AG04449 (cell line): ENCODE results near the gene RBM4B.

Experiments used
- CTCF ChIA-PET: fragments of 350-600 bp; formaldehyde crosslinking; extraction: SDS; loops from one replicate; lab custom pipeline; 2021; ENCODE audit warnings: antibody characterized with exemption; lab: Yijun Ruan, JAX
- POLR2A ChIA-PET: fragments of 400-600, 350-600 bp; formaldehyde crosslinking; extraction: SDS; loops from one replicate; lab custom pipeline; 2020; ENCODE audit warnings: antibody characterized with exemption, inconsistent platforms; lab: Yijun Ruan, JAX
- DNase-seq: peaks from one replicate; pipeline ENCODE4 v3.0.0-alpha.2; 2010; ENCODE audit warnings: low read depth, low spot score
- H3K4me3 ChIP-seq: 2 replicates; pipeline ENCODE4 v1.5.1; 2011; ENCODE audit warnings: low read depth, mild to moderate bottlenecking, control low read depth, low read length
- TF ChIP-seq, protein P1 (sequence below): IDR thresholded peaks from one replicate; pipeline ENCODE4 v1.5.1; 2011; ENCODE audit warnings: mild to moderate bottlenecking, moderate library complexity, low read length, control low read depth, inconsistent platforms; ENCODE audit not compliant: insufficient read depth; ENCODE audit errors: missing control alignments

The RBM4B gene

DNA sequence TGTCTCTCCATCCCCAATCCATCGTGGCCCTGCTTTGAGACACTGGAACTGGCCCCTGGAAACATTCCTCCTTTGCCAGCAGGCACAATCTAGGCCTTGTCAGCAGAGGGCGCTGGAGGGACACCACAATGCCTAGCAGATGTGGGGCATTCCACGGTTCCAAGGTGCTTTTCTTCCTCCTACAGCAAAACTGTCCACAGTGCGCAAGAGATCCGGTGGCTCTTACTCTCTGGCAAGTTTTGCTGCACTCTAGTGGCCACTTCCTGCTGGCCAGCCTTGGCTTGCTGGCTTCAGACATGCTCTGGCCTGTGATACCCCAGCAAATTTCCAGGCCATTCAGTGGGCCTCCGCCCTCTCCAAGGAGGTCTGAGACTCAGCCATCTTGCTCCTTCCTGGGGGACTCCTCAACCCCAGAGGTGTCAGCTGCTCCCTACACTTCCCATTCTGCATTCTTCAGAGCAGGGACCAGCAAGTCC is 17.1 kb upstream of the RBM4B start:
- TF ChIP-seq, protein P1, sequence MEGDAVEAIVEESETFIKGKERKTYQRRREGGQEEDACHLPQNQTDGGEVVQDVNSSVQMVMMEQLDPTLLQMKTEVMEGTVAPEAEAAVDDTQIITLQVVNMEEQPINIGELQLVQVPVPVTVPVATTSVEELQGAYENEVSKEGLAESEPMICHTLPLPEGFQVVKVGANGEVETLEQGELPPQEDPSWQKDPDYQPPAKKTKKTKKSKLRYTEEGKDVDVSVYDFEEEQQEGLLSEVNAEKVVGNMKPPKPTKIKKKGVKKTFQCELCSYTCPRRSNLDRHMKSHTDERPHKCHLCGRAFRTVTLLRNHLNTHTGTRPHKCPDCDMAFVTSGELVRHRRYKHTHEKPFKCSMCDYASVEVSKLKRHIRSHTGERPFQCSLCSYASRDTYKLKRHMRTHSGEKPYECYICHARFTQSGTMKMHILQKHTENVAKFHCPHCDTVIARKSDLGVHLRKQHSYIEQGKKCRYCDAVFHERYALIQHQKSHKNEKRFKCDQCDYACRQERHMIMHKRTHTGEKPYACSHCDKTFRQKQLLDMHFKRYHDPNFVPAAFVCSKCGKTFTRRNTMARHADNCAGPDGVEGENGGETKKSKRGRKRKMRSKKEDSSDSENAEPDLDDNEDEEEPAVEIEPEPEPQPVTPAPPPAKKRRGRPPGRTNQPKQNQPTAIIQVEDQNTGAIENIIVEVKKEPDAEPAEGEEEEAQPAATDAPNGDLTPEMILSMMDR = peak; percentile 78
- H3K4me3 ChIP-seq = no peak overlapping the region
- ChIA-PET CTCF (interaction anchor here (0.7 to 11.5 kb wide), 20 partner anchors 10 to 282 kb away, joined by 3 to 246 read pairs (median 4); partner anchors contain the start of genes ACTN3, RBM4B and SPTBN2), POLR2A (no interaction called here)
- peak; percentile 82 for DNase-seq

DNA sequence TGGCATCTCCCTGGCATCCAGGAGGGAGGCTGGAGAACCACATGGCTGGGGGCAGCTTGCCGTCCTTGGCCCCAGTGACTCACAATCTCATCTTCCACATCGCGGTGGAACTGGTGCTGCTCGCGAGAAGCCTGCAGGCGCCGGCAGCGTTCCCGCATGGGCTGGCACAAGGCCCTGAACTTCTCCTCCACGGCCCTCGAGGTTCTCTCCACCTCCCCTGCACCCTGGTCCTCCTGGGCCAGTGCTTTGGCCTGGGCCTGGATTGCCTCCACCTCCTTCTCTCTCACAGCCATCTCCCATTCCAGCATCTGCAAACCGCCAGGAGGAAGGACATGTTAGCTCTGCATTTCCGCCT is 16.3 kb upstream of the RBM4B start:
- no peak for DNase-seq
- TF ChIP-seq, protein P1 = no peak
- POLR2A ChIA-PET = no interaction called here
- no peak overlapping the region for H3K4me3 ChIP-seq
- CTCF ChIA-PET = interaction anchor here (0.7 to 11.5 kb wide), 18 partner anchors 8 to 282 kb away, joined by 3 to 246 read pairs (median 3); partner anchors contain the start of genes ACTN3, C11orf86, RBM4B and RCE1

DNA sequence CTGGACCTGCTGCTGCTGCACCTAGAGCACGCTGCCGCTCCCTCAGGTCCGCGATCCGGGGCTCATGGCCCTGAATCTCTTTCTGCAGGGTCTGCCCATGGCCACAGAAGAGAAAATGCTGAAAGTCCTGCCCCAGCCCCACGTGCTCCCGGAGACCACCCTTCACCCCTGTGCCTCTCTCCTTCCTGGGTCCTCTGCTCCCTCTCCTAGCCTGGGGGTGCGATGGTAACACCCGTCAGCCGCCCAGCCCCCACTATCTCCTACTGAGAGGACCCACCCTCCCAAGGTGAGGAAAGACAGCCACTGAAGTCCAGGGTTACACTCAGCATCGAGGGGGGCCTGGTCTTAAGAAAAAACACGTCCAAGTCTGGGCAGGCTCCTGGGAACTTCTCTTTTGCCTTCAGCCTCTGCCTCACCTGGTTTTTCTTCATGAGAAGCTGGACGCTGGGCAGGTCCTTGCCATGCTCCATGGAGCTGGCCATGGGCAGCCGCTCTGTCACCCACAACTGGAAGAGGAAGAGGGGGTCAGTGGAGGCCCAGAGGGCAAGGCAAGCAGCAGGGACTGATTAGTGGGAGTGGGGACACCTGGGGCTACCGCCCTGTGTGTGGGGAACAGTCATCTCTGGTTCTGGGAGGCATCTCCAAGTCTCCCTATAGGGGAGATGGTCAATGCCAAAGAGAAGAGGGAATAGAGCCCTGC is 15.8 kb upstream of the RBM4B start:
- ChIA-PET POLR2A (no interaction called here), CTCF (interaction anchor here (0.7 to 11.5 kb wide), 19 partner anchors 8 to 283 kb away, joined by 3 to 246 read pairs (median 3); partner anchors contain the start of genes ACTN3, C11orf86, RBM4B and RCE1)
- no peak overlapping the region for H3K4me3 ChIP-seq
- TF ChIP-seq, protein P1 = no peak
- DNase-seq = no peak

DNA sequence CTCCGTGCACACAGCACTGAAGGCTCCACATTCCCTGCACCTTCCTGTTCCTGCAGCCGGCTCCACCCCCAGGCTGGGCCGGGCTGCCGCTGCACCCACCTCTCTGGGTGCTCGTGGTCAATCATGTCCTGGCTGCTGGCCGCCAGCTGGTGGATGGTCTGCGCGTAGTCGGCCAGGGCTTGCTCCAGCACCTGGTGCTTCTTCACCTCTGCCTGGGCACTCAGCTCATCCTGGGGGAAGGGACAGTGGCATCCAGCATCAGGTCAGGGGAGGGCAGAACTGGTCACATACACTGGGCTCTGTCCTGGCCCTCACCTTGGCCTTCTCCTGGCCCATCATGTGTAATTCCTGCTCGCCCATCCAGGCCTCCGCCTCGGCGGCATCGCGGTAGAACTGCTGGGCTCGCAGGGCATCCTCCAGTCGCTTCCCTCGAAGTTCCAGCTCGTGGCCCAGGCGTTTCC is 15.2 kb upstream of the RBM4B start:
- ChIA-PET POLR2A (interaction anchor here (0.9 kb wide), 1 partner anchor 14 kb away, joined by 3 read pairs; no protein-coding TSS in a partner anchor), CTCF (interaction anchor here (0.8 to 11.5 kb wide), 7 partner anchors 9 to 284 kb away, joined by 3 to 246 read pairs (median 4); partner anchors contain the start of gene RBM4B)
- TF ChIP-seq, protein P1 = no peak
- H3K4me3 ChIP-seq = no peak overlapping the region
- no peak for DNase-seq

DNA sequence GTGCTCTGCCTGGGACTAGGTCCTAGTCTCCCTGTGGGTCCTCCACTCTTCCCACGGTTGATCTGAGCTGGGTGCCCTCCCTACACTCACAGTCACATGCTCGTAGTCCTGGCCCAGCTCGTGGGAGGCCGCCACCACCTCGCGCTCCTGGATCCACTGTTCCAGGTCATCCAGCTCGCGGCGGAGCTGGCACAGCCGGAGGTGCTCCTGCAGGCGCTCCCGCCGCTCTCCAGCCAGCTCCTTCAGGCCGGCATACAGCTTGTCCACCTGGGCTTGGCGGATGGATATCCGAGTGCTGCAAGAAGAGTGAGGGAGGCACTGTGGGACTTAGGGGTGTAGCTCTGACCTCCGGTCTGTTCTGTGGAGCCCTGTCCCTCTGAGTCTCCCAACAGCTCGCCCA is 14.8 kb upstream of the RBM4B start:
- no peak overlapping the region for H3K4me3 ChIP-seq
- POLR2A ChIA-PET = interaction anchor here (0.9 kb wide), 1 partner anchor 14 kb away, joined by 3 read pairs; no protein-coding TSS in a partner anchor
- TF ChIP-seq, protein P1 = no peak
- CTCF ChIA-PET = interaction anchor here (0.8 to 11.5 kb wide), 5 partner anchors 9 to 284 kb away, joined by 3 to 246 read pairs (median 9); partner anchors contain the start of gene RBM4B
- no peak for DNase-seq
